Measurements from ENCODE around the gene RBMS3.

GRCh38 chr3:29679944-29680343 is 399.1 kb downstream of the RBMS3 start:
- TF ChIP-seq CTCF (IDR thresholded peaks at IDR 0.05) (no peak), POLR2A (IDR thresholded peaks at IDR 0.05) (no peak)
